Stomach (tissue), 9 donors: Measurements from ENCODE around the gene PLA2G5. TPM values are rescaled to one million over a fixed set of nuclear protein-coding genes. Genes with fewer than 3 reads are reported as not detected.

Source experiments
- DNase-seq, 2 donors: peaks; one replicate each; pipeline versions ENCODE4 v3.0.0 to v3.0.0-alpha.2; 2013 to 2019
- H3K27ac ChIP-seq, 5 donors: fragments of 200-600 bp in 4 of 5; sonication (generic) in 4 of 5; one replicate each; pipeline ENCODE4 v1.5.1; 2013 to 2019; ENCODE audit warnings: mild to moderate bottlenecking in 1 of 5, moderate library complexity in 1 of 5
- H3K27me3 ChIP-seq, 3 donors: fragments of 200-600 bp; sonication (generic); one replicate each; pipeline ENCODE4 v1.5.1; 2017 to 2019; ENCODE audit warnings: mixed run types in 1 of 3
- H3K36me3 ChIP-seq, 4 donors: fragments of 200-600 bp; sonication (generic); 1 replicate in 3 of 4; 2 replicates in 1 of 4; pipeline ENCODE4 v1.5.1; 2016 to 2019
- H3K4me1 ChIP-seq, 4 donors: fragments of 200-600 bp; sonication (generic); one replicate each; pipeline ENCODE4 v1.5.1; 2016 to 2019
- H3K4me3 ChIP-seq, 4 donors: fragments of 200-600 bp; sonication (generic) in 3 of 4; one replicate each; pipeline ENCODE4 v1.5.1; 2016 to 2019; ENCODE audit warnings: mild to moderate bottlenecking in 1 of 4
- H3K9me3 ChIP-seq, 4 donors: fragments of 200-600 bp; sonication (generic); one replicate each; pipeline ENCODE4 v1.5.1; 2016 to 2019
- EP300 ChIP-seq: sonication (generic); formaldehyde crosslinking; IDR thresholded peaks from one replicate; pipeline ENCODE4 v1.6.1; 2017; ENCODE audit warnings: antibody characterized with exemption
- POLR2A ChIP-seq, 4 donors: fragments of 450-650 bp; IDR thresholded peaks; one replicate each; pipeline ENCODE4 v1.6.1; 2016; ENCODE audit warnings: antibody characterized with exemption in 4 of 4, control low read depth in 2 of 4, mild to moderate bottlenecking in 1 of 4, moderate library complexity in 1 of 4
- POLR2AphosphoS5 ChIP-seq, 3 donors: sonication (generic); formaldehyde crosslinking; IDR thresholded peaks; one replicate each; pipeline ENCODE4 v1.6.1; 2016; ENCODE audit warnings: antibody characterized with exemption in 3 of 3
- WGBS, 5 donors: extraction: QIAGEN DNeasy Blood & Tissue Kit in 3 of 5; methylation state at CpG; one replicate each; pipeline versions ENCODE4 v1.1.5 to v1.1.7; 2013 to 2018; 5-methylcytosine and 5-hydroxymethylcytosine counted together
- intact Hi-C: fragments of 100-400 bp; cut with DNase I; formaldehyde crosslinking; loops from one replicate; pipeline ENCODE4 v1.15.1; 2023; ENCODE audit warnings: low total_unique reads
- polyA plus RNA-seq, 3 donors: library from polyadenylated mRNA; stranded (reverse); fragments of 200-250 nt; gene quantifications; one replicate each; pipeline ENCODE4 v1.2.3, GENCODE V29; 2013
- total RNA-seq, 5 donors: library from RNA; depleted of rRNA; stranded (reverse); fragments of >200 nt; gene quantifications; one replicate each; pipeline versions ENCODE4 v1.1.0 to v1.2.3, GENCODE V29; 2014 to 2016
- TF ChIP-seq, protein P1 (sequence below), 7 experiments: fragments of 450-650 bp in 4 of 7; fragments of 200-600 bp in 3 of 7; sonication (generic) in 3 of 7; IDR thresholded peaks; one replicate each; pipeline ENCODE4 v1.5.1; 2016 to 2019; ENCODE audit warnings: antibody characterized with exemption in 7 of 7, control low read depth in 2 of 7, mild to moderate bottlenecking in 1 of 7
- donor health status: healthy with polysubstance abuse.
- donor health status: Bipolar disorder and iron deficiency.
- donor health status: healthy.

The PLA2G5 gene
- total and polyA plus RNA-seq, 8 donors: 0.92 to 9.4 (median 4.7) TPM; not detected in 2

DNA sequence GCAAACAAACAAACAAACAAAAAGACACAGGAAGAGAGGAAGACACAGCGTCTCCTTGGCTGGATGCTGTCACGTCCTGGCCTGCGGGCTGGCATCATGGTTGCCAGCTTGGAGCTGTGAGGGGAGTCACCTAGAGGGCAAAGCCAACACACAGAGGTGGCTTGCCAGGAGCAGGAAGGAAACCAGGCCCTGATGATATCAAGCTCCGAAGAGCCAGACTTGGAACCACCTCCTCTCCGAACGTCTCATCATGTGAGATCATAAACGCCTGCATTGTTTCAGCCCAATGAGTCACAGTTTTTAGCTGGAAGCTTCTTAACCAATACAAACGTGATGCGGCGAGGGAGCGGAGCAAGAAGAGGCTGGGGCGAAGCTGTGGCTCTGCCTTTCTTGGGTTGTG is 40.7 kb downstream of the PLA2G5 start:
- no peak overlapping the region for H3K27ac ChIP-seq
- H3K9me3 ChIP-seq: no peaks in the 10 kb centered on the region
- no peaks in the 10 kb centered on the region for H3K4me1 ChIP-seq
- no peak for DNase-seq
- intact Hi-C loops: no loop called here
- TF ChIP-seq POLR2A (IDR thresholded peaks at IDR 0.05): no peak
- TF ChIP-seq, protein P1, sequence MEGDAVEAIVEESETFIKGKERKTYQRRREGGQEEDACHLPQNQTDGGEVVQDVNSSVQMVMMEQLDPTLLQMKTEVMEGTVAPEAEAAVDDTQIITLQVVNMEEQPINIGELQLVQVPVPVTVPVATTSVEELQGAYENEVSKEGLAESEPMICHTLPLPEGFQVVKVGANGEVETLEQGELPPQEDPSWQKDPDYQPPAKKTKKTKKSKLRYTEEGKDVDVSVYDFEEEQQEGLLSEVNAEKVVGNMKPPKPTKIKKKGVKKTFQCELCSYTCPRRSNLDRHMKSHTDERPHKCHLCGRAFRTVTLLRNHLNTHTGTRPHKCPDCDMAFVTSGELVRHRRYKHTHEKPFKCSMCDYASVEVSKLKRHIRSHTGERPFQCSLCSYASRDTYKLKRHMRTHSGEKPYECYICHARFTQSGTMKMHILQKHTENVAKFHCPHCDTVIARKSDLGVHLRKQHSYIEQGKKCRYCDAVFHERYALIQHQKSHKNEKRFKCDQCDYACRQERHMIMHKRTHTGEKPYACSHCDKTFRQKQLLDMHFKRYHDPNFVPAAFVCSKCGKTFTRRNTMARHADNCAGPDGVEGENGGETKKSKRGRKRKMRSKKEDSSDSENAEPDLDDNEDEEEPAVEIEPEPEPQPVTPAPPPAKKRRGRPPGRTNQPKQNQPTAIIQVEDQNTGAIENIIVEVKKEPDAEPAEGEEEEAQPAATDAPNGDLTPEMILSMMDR (IDR thresholded peaks at IDR 0.05): no peak
- H3K36me3 ChIP-seq: no peaks in the 10 kb centered on the region
- no peak overlapping the region for H3K4me3 ChIP-seq
- peaks cover 0 to 35% (median 0%) of the 10 kb centered on the region in 3 donors for H3K27me3 ChIP-seq
- WGBS, 5 donors: 69 to 83% (median 80%) methylated on average over 12 of the region's 12 CpGs

DNA sequence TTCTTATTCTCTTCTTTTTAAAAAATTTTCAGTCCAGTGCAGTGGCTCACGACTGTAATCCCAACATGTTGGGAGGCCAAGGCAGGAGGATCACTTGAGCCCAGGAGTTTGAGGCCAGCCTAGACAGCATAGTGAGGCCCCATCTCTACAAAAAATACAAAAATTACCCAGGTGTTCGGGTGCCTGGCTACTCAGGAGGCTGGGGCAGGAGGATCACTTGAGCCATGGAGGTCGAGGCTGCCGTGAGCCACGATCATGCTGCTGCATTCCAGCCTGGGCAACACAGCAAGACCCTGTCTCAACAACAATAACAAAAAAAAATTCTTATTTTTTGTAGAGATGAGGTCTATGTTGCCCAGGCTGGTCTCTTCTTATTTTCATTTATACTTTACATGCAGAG is 41.5 kb downstream of the PLA2G5 start:
- Histone ChIP-seq H3K36me3 (no peaks in the 10 kb centered on the region), H3K9me3 (no peaks in the 10 kb centered on the region), H3K4me1 (no peaks in the 10 kb centered on the region), H3K4me3 (no peak overlapping the region), H3K27ac (no peak overlapping the region), H3K27me3 (peaks cover 0 to 33% (median 0%) of the 10 kb centered on the region in 3 donors)
- 87 to 93% (median 92%) methylated on average over 5 of the region's 5 CpGs for WGBS, 5 donors
- no peak for TF ChIP-seq POLR2A (IDR thresholded peaks at IDR 0.05)
- TF ChIP-seq EP300: no peak
- TF ChIP-seq POLR2AphosphoS5 (IDR thresholded peaks at IDR 0.05): no peak
- TF ChIP-seq, protein P1 (IDR thresholded peaks at IDR 0.05): no peak
- intact Hi-C loops: no loop called here
- DNase-seq: no peak

DNA sequence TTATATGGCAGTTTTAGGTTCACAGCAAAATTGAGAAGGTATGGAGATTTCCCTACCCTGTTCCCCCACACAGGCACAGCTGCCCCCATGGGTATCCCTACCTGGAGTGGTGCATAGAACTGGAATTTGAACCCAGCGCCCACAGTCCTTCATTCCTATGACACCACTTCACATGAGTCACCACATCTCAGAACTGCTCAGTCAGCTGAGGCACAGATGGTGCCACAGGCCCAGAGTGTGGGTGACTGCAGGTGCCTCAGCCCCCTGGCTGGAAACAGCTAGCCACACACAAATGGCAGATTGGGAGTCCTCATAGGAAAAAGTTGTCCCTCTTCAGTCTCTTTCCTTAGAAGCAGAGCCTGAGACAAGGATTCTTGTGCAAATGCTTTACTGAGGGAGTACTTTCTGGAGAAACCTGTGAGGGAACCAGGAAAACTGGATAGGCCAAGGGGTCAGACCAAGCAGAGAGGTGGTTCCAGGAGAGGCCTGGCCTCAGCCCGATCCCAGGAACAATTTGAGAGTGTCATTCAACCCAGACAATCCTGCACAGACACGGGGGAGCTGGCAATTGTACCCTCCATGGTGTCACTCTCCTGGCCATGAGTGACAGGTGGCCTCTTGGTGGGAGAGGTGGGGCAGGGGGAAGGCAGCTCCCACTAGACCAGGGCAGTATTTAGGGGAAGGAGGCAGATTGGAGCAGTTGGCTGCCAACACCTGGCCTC is 42.4 kb downstream of the PLA2G5 start:
- WGBS, 5 donors: 64 to 85% (median 75%) methylated on average over 3 of the region's 3 CpGs
- H3K9me3 ChIP-seq: no peaks in the 10 kb centered on the region
- H3K27me3 ChIP-seq: peaks cover 0 to 31% (median 0%) of the 10 kb centered on the region in 3 donors
- no peaks in the 10 kb centered on the region for H3K4me1 ChIP-seq
- no peak for DNase-seq
- H3K4me3 ChIP-seq: no peak overlapping the region
- H3K36me3 ChIP-seq: no peaks in the 10 kb centered on the region
- TF ChIP-seq POLR2AphosphoS5 (IDR thresholded peaks at IDR 0.05): no peak
- no peak for TF ChIP-seq POLR2A (IDR thresholded peaks at IDR 0.05)
- TF ChIP-seq EP300: no peak
- TF ChIP-seq, protein P1 (IDR thresholded peaks at IDR 0.05): no peak
- intact Hi-C loops: no loop called here
- no peak overlapping the region for H3K27ac ChIP-seq

DNA sequence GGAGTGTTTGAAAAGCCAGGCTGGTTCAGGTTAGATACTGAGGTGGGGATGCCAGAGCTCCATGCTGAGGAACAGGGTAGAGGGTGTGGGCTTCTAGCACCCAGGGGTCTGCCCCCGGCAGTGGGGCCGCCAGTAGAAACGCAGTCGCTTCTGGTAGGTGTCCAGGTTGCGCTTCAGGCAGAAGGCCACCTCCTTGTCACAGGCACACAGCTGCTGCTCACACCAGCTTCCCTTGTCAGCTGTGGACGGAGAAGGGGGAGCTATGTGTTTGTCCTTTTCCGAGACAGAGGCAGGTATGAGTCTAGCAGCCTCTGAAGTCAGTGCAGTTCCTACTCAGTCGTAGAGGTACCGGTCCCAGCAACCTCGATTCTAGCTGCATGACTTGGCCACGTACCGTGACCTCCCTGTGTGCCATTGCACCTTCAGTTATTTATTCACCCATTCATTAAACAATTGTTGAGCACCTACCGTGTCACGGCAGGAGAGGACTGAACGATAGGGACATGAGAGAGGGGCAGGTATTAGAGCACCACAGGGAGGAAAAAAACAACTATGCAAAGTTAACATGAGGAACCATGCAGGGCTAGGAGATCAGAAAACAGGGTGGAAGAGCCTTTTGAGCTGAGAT is 44.1 kb downstream of the PLA2G5 start:
- DNase-seq: no peak
- Histone ChIP-seq H3K36me3 (no peaks in the 10 kb centered on the region), H3K4me3 (no peak overlapping the region), H3K9me3 (no peaks in the 10 kb centered on the region), H3K27ac (no peak overlapping the region), H3K4me1 (no peaks in the 10 kb centered on the region), H3K27me3 (peaks cover 0 to 34% (median 0%) of the 10 kb centered on the region in 3 donors)
- TF ChIP-seq POLR2A (IDR thresholded peaks at IDR 0.05): no peak
- 44 to 63% (median 47%) methylated on average over 13 to 15 of the region's 15 CpGs for WGBS, 5 donors
- intact Hi-C loops: no loop called here

DNA sequence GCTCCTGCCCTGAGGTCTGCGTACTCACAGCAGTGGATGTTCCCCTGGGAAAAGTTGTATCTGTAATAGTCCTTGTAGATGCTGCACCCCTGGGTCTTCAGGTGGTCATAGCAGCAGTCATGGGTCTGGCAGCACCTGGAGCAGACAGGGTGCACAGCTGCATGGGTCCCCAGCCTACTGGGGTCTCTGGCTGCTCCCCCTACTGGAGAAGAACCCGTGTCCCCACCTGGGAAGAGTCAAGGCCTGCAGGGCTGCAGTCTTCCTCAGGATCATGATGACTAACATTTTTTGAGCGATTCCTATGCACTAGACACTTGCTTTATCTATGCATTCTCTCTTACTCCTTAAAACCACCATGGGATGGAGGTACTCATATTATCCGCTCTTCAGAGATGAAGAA is 45.5 kb downstream of the PLA2G5 start:
- Histone ChIP-seq H3K27me3 (peaks cover 0 to 47% (median 0%) of the 10 kb centered on the region in 3 donors), H3K4me1 (no peaks in the 10 kb centered on the region), H3K36me3 (no peaks in the 10 kb centered on the region), H3K4me3 (no peak overlapping the region), H3K27ac (no peak overlapping the region), H3K9me3 (no peaks in the 10 kb centered on the region)
- WGBS, 5 donors: 77 to 89% (median 83%) methylated on average over 3 to 4 of the region's 4 CpGs
- no peak for DNase-seq
- TF ChIP-seq POLR2AphosphoS5 (IDR thresholded peaks at IDR 0.05) (no peak), POLR2A (IDR thresholded peaks at IDR 0.05) (no peak), EP300 (no peak)
- TF ChIP-seq, protein P1 (IDR thresholded peaks at IDR 0.05): no peak
- intact Hi-C loops: no loop called here
